HG03025 (cell line): ENCODE results near the gene RFWD3.

Experiments used
- ATAC-seq: cut with Tn5 transposase; IDR thresholded peaks from one replicate; pipeline ENCODE4 v1.9.1; 2021; ENCODE audit warnings: mild to moderate bottlenecking, moderate library complexity; ENCODE audit not compliant: unreplicated experiment, low FRiP score

The RFWD3 gene, protein sequence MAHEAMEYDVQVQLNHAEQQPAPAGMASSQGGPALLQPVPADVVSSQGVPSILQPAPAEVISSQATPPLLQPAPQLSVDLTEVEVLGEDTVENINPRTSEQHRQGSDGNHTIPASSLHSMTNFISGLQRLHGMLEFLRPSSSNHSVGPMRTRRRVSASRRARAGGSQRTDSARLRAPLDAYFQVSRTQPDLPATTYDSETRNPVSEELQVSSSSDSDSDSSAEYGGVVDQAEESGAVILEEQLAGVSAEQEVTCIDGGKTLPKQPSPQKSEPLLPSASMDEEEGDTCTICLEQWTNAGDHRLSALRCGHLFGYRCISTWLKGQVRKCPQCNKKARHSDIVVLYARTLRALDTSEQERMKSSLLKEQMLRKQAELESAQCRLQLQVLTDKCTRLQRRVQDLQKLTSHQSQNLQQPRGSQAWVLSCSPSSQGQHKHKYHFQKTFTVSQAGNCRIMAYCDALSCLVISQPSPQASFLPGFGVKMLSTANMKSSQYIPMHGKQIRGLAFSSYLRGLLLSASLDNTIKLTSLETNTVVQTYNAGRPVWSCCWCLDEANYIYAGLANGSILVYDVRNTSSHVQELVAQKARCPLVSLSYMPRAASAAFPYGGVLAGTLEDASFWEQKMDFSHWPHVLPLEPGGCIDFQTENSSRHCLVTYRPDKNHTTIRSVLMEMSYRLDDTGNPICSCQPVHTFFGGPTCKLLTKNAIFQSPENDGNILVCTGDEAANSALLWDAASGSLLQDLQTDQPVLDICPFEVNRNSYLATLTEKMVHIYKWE

DNA sequence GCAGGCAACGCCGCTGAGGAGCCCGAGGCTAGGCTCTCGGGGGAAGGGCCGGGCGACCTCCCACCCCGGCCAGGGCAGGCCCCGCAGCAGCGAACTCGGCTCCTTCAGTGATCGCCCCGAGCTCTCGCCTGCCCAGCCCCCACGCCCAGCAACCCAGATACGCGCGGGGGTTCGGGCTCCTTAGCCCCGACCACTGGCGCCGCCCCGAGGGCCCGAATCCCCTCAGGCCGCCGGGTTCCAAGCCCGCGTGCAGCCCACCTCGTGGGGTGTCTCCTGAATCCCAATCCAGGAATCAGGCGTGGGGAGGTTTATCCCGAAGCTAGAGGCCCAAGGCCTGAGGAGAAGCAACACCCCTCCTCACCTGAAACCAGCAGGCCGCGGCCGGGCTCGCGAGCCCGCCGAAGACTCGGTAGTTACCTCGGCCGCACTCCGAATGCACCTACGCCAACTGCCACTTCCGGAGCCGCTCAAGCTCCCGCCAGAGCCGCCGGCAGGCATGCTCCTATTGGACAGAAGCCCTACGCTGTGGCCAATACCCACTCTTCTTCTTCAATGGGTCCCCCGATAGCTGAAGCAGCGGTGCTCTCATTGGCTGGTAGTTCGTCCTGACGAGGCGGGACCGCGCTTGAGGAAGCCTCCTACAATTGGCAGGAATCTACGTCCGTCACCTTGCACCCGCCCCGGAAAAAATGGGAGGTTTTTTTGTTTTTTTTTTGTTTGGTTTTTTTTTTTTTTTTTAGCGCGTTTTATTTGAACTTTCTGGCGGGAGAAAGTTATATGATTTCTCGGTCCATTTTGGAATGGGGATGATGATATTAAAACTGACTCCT is at the start of gene RFWD3:
TSS of gene RFWD3 (minus strand) at position 453 of the 830 bp plus-strand sequence. CDS start 5,428 bp downstream, outside the sequence.
- ATAC-seq: peak; percentile 100

DNA sequence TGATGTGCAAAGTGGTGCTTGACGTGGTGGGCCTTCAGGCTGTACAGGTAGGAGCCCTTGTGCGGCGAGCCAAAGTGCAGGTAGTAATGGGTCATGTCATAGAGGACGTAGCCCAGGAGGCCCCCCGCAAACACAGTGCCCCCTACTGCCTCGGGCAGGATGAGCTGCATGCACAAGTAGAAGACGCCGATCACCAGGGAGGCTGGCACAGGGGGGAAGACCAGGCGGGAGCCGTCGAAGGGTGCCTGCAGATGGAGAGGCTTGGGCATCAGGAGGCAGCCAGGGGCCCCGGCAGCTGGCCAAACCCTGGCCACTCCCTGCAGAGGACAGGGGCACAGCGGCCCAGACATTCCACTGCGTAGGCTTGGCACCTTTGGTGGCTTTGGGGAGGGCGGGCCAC is 49.7 kb upstream of the RFWD3 start:
- no peak for ATAC-seq

DNA sequence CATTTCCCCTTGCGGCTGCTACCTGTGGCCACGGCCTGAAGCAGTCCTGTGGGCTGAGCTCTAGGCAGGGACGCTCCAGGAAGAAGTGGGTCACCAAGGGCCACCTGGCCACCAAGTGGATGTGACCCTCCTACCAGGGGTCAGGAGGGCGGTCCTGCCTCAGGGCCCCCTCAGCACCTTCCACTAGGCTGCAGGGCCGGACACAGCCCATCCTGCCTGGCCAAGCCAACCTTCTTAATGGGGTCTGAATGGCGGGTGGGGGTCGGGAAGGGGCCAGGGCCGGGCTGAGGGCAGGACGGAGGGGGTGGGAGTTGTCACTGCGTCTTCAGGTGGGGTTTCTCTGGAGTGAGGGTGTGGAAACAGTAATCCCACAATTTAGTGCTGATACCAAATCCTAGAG is 47.2 kb upstream of the RFWD3 start:
- ATAC-seq: no peak

DNA sequence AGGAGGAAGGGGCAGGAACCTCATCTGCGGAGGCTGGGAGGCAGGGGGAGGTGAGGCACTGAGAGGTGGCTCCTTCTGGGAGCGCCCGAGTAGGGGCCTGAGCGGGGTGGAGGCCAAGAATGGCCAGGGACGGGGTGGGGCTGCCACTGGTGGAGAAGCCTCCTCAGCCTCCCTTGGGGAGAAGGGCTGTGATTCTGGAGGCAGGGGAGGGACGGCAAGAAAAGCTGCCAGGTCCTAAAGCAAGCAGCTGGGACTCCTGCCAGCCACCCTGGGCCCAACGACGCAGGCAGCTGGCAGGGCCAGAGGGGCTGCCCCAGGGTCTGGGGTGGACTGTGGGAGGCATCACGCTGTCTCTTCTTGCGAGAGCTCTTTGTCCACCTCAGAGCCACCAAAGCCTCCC is 46.6 kb upstream of the RFWD3 start:
- no peak for ATAC-seq

DNA sequence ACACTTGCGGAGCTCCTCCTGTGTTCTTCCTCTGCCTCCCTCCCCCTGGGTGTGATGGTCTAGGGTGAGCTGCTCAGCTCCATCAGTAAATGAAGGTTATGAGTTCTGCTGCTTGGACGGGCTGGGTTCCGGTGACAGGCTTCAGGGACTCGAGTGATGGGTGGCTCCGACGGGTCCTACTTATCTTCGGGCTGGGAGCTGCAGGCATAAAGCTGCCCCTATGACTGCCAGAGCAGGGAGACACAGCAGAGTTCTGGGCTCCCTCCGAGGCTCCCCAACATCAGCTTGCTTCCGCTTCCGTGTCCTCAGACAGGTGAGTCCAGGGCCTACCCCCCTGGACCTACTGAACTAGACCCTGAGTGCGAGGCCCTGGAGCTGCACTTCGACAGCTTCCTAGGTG is 45.3 kb upstream of the RFWD3 start:
- ATAC-seq: no peak

DNA sequence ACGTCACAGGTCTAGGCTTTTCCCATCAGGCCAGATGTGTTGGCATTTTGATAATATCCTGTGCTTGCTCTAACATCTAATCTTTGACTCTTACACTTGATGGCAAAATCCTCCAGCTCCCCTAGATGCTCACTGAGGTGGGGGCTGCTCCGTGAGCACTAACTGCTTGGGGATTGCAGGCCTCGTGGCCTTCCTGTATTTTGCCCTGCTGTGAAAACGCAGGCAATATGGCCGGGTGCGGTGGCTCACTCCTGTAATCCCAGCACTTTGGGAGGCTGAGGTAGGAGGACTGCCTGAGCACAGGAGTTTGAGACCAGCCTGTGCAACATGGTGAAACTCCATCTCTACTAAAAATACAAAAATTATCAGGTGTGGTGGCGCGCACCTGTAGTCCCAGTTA is 43.7 kb upstream of the RFWD3 start:
- ATAC-seq: no peak

DNA sequence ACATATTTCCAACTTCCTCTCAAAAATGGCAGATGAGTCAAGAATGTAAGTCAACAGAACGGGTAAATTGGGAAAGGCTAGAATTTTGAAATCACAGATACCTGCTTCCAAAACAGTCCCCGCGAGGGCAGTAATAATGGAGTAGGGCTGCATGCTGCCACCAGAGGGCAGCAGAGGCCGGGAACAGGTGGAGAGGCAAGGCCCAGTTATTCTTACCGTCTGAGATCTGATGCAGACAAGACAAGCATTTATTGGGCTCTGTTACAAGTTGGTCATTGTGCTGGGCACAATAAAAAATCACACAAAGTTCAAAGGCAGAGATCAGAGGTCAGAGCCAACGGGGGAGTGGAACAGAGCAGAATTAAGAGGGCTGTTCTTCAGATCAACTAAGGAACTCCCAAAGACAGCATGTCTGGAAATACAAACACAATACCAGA is 42.8 kb upstream of the RFWD3 start:
- ATAC-seq: peak; percentile 51

DNA sequence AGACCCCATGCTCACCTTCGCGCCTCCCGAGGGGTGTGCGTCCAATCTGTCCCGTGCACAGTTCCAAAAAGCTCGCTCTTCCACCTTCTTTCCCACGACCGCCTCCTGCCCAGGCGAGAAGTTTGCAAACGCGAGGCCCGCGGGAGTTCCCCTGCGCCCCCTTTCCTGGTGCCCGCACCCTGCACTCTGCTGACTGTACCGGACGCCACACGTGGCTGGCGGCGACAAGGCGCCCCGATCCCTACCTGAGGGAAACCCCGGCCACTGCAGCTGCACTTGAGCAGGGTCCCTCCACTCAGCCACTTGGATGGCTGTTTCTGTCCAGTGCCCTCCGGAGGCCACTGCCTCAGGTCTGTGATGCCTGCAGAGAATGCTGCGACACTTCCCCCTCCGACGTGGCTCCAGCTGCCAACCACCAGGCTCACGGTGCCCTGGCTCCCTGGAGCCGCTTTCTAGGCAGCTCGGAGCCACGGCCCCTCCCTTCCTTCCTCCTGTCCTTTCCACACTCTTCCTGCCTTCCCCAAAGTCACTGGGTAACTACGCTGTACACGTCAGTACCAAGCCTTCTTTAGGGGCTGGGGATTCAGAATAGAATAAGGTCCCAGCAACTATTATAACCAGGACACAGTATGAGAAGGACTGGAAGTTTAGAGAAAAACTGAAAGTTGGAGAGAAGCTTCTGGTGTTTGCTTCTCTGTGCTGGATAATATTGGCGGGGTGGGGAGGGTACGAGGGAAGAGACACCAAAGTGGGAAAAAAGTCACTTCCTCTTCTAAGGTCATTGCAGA is 34.0 kb upstream of the RFWD3 start, which contains the start of gene MLKL:
TSS of gene MLKL (minus strand) at position 425 of the 788 bp plus-strand sequence. CDS start 5,105 bp downstream, outside the sequence.
- no peak for ATAC-seq

DNA sequence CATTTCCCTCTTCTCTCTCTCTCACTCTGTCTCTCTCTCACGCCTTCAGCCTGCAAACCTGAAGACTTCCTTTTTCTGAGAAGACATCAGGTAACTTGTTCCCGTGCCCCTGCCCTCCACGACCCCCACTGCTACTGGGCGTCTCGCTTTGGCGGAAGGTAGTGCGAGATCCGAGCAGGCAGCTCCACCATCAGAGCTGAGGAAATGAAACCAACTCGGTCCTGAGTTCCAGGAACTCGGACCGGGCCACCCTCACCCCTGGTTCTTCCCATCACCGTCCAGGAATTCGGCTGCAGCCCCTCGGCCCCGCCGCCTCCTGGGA is 33.4 kb upstream of the RFWD3 start:
- ATAC-seq: no peak

DNA sequence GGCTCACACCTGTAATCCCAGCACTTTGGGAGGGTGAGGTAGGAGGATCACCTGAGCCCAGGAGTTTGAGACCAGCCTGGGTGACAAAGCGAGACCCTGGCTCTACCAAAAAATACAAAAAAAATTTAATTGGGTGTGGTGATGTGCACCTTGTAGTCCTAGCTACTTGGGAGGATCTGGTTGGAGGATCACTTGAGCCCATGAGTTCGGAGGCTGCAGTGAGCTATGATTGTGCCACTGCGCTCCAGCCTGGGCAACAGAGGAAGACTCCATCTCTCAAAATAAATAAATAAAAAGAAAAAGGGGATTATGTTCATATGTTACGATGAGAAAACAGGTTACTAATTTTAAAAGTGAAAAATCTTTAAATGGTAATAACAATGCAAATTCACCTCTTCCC is 33.0 kb upstream of the RFWD3 start:
- ATAC-seq: no peak

DNA sequence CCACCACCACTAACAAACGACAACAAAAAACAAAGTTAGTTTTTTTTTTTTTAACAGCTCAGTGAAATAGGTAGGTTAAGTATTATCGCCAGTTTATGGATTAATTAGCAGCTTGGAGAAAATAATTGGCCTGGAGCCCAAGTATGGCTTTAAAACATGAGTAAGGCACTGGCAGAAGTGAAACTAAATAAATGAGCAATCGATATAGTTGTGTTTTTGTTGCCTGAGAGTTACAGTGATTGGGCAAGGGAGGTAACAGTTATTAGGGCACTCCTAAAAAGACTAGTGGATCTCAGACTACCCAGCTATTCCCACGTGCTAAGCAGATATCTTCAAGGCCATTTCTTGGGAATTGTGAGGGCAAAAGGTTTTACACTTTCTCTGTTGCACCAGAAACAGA is 31.5 kb upstream of the RFWD3 start:
- no peak for ATAC-seq

DNA sequence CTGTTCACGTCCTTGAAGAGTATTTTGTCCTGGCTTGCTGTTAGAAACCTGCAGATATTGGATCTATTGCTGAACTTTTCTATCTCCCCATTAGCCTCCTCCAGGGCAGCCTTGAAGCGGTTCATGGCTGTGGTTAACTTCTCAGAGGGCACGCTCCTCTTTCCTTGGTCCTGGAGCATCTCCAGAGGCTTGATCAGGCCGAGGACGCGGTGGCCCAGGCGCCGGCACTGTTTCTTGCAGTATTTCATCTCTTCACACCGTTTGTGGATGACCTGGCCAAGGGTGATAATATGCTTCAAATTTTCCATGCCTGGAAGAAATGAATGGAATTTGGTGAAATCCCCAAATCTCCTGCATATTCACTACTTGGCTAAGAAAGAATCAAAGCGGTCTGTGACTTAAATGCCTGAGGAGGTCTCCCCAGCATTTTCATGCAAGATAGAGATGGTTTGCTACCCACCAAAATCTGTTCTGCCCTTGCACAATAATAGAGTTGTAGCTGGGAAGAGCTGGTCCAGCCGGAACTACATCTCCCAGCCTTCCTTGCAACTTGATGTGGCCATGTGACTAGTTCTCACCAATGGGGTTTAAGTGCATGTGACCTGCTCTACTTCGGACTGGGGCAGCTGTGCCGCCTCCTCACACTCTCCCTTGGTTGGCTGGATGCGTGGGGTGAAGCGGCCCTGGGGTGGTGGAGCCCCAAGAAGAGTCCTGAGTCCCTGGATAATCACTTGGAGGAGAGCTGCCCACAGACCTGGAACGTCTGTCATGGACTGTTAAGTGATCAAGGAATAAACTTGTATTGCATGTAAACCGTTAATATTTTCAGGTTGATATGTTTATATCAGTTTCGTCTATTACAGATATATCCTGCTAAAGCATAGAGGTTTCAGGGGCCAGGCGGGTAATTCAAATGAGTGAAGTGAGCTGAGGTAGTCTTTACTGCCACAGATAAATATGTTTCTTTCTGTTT is 29.1 kb upstream of the RFWD3 start:
- peak; percentile 71 for ATAC-seq

DNA sequence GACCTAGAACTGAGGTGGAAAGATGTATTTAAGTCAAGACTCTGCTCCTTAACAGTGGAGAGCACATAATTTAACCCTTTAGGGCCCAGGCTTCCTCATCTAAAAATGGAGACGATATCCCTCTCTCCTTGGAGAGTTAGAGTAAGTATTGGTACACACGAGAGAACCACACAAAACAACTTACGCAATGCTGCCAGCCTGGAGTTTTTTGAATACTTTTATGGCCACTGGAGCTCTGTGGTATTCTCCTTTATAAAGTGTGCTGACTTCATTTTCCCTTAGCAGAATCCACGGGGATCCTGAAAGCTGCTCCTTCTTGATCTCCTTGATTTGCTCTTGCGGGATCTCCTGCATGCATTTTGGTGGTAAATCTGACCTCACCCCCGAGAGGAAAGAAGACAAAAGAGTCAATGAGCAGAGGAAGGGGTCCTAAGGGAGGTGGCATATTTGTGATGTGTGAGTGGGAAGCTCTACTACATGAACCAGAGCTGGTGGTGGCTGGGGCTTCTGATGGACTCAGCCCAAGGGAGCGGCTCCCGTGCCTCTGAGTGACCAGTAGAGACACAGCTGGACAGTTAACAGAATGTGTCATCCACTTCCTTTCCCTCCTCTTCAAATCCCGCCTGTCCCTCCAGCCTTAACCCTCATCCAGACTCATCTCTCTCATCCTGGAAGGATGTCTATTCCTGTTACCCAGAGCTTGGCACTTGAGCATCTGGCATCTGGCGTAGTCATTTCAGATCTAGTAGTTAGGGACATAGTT is 24.6 kb upstream of the RFWD3 start:
- ATAC-seq: no peak

DNA sequence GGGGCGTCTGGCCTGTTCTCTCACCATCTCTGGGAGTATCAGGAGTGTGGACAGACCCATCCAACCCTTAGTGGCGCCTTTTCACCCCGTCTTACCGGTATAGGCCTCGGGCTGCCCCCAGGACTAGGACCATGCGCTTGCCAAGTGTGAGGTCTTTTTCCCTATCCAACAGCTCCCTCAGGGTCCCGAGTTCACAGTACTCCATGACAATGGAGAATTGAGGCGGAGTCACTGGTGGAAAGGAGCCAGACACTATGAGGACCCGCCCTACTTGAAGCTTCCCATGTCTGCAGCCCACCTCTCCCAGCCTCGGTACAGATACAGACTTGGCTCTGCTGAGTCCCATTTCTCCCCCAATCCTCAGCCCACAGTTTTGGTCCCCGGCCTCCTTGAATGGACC is 15.9 kb upstream of the RFWD3 start:
- ATAC-seq: no peak

DNA sequence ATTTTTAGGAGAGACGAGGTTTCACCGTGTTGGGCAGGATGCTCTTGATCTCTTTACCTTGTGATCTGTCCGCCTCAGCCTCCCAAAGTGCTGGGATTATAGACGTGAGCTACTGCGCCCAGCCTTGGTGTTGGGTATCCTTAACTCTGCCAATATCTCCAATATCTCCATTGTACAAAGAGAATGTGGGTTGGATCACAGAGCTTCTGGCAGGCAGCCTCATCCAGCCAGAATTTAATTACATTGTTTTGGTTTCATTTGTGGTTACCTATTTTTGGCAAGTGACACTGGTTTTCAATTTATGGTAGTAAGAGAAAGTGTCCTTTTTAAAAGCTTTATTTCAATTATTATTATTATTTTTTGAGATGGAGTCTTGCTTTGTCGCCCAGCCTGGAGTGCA is 14.0 kb upstream of the RFWD3 start:
- ATAC-seq: no peak

DNA sequence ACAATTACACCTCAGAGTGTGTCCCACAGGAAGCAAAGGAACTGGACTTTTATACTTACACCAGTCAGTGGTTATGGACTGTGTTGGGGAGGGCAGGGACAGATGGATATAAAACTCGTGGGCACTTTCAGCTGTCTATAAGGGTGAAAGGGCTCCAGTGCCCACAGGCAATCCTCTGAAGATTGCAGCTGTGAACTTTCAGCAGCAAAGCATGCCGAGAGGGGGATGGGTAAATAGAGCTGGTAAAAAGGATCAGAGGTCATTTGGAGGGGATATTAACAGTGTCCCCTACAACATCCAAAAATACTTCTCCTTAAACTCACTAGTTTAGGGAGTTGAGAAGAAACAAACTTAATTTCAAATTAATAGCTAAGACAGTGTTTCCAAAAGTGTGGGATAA is 13.3 kb upstream of the RFWD3 start:
- ATAC-seq: no peak

DNA sequence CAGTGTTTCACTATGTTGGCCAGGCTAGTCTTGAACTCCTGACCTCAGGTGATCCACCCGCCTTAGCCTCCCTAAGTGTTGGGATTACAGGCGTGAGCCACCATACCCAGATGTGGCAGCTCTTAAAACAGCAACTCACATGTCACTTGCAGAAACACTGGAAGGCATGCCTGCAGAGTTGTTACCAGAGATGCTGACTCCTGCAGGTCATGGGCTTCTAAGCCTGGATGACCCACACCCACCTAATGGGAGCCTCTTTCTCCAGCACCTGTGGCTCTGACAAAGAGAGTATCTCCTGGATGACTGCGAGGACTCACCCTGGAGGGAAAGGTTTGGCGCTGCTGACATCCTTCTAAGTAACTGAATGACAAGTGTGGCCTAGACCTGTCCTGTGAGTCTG is 11.2 kb upstream of the RFWD3 start:
- no peak for ATAC-seq

DNA sequence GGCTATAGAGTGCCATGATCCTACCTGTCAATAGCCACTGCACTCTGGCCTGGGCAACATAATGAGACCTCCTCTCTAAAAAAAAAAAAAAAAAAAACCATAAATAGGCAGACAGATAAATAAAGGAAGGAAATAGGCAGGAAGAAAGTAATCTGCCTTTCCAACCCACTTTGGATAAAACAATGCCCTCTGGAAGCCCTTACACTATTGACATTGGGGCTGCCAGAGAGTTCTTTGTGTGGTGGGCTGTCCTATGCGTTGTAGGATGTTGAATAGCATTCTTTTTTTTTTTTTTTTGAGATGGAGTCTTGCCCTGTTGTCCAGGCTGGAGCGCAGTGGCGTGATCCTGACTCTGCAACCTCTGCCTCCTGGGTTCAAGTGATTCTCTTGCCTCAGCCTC is 7.2 kb upstream of the RFWD3 start:
- ATAC-seq: no peak
